Measurements from ENCODE around the gene PLEKHA1.

The PLEKHA1 gene

DNA sequence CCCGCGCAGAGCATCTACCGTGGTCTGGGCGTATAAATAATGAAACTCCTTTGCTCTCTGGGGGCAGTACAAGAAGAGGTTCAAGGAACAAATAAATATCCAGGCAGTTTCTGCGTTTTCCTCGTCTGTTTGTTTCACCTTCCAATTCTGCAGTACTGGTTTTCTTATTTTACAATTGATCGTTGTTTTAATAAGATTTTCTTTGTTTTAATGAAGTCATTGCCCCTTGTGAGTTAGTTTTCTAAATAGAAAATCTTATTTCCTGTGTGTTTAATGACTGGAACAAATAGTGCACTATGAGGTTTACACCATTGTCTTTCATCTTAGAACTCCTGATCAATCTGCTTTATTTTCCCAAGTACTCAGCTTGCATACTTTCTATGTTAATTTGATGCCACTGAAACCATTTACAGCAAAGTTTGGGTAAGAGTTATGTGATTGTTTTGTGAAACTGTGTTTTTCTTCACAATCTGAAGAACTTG is 1.2 kb downstream of the PLEKHA1 start:
- in situ Hi-C loops (cut with MboI; ENCODE audit: low sequenced_read_pairs), result no loop called here

DNA sequence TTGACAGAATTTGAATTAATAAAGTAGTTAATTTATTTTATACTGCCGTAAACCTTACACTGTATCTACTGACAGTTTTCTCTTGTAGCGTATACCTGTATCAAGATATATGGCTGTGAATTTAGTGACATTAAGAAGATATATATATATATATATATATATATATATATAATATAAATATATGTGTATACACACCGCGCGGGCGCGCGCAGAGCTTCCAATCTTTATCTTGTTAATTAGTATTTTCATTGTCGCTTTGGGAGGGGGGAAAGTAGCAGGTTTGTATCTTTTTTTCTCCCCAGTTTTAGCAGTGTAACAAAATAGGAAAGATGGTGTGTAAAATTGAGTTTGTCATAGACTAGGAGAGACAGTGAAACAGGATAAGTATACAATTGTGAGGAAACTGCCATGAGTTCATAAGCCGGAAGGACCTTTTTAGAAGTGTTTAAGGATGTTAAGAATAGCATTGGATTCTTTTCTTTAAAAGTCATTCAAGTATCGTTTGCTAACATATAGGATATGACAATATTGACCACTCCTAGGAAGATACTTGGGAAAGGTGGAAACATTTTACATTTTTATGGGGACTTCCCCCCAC is 2.0 kb downstream of the PLEKHA1 start:
- in situ Hi-C loops (cut with MboI; ENCODE audit: low sequenced_read_pairs), result no loop called here

DNA sequence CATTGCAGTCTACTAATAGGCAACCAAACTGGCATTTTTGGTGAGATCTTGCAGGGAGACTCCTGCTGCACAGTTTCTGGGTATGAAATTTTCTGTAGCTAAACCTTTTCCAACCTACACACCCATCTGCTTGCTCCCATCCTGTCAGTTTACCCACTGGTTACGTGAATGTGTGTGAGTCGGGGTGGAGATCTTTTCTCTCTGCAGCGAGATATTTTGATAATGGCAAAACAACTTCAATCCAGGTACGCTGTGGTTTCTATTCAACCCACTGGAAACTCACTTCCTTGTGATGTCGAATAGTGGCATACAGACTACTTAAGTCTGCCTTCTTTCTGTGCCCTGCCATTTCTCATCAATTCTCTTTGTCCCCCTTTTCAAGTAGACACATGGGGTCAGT is 4.5 kb downstream of the PLEKHA1 start:
- in situ Hi-C loops (cut with MboI; ENCODE audit: low sequenced_read_pairs), result no loop called here

DNA sequence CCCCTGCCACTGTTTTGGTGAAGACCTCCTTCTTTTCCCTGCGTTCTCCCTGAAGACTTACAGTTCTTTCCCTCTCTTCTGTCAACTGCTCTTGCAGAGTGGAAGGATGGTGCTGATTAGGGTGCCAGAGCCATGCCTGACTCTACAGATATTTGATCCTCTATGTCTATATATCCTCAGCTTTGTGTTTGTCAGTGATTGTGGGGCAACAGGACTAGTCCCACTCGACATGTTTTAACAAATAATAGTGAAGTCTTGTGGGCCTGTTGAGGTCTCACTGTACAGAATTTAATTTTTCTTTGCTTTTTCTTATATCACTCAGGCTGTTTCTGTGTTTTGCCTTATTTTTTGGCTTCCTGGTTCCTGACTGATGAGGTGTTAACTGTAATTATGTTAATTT is 5.0 kb downstream of the PLEKHA1 start:
- in situ Hi-C loops (cut with MboI; ENCODE audit: low sequenced_read_pairs), result no loop called here

DNA sequence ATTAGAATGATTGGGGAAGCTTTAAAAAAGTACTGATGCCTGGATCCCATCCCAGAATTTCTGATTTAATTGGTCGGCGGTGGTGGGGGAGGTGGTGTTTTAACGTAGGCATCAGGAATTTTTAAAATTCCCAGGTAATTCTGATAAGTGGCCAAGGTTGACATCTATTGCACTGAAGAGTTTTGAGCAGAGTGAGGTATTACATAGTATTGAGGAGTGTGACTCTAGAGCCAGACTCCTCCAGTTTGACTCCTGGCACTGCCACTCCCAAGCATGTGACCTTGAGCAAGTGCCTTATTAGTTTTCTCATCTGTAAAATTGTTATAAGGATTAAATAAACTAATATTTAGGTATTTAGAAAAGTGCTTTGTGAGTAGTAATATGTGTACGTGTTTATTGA is 6.2 kb downstream of the PLEKHA1 start:
- in situ Hi-C loops (cut with MboI; ENCODE audit: low sequenced_read_pairs), result no loop called here

DNA sequence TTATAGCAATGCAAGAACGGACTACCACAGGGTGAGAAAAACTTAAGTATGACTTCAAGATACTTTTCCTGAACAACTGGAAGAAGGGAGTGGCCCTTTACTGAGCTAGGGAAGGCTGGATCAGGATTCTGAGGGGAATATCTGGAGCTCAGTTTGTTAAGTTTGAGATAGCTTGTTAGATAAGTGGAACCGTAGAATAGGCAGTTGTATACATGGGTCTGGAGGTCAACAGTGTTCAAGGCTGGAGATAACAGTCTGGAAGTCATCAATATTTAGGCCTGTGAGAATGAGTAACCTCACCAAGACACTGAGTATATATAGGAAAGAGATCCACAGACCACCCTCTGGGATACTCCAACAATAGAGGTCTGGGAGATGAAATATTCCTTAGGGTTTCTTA is 7.2 kb downstream of the PLEKHA1 start:
- in situ Hi-C loops (cut with MboI; ENCODE audit: low sequenced_read_pairs), result no loop called here

DNA sequence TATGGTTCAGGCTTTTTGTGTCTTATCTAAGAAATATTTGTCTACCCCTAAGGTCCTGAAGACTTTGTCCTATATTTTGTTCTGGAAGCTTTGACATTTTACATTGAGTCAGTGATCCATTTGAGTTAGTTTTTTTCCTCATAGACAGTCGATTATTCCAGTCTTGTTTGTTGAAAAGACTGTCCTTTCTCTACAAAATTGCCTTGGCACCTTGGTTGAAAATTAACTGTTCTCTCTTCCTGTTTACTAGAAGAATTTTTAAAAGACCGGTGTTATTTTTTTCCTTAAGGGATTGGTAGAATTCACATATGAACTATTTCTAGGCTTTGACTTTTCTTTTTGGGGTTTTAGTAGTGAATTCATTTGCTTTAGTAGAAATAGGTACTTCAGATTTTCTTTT is 12.0 kb downstream of the PLEKHA1 start:
- in situ Hi-C loops (cut with MboI; ENCODE audit: low sequenced_read_pairs), result no loop called here

DNA sequence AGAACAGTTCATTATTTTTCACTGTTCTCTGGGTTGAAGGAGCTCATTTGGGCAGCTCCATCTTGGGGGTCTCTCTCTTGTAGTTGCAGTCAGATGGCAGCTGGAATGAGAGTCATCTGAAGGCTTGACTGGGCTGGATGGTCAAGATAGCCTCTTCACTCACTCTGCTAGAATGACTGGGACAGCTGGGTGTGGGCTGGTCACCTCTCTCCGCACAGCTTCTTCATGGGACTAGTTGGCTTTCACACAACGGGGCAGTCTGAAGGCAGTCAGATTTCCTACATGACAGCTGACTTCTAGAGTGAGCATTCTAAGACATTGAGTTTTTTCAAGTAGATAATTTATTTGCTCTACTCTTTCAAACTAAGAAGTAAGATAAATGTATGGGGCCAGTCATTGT is 13.1 kb downstream of the PLEKHA1 start:
- in situ Hi-C loops (cut with MboI; ENCODE audit: low sequenced_read_pairs), result no loop called here

DNA sequence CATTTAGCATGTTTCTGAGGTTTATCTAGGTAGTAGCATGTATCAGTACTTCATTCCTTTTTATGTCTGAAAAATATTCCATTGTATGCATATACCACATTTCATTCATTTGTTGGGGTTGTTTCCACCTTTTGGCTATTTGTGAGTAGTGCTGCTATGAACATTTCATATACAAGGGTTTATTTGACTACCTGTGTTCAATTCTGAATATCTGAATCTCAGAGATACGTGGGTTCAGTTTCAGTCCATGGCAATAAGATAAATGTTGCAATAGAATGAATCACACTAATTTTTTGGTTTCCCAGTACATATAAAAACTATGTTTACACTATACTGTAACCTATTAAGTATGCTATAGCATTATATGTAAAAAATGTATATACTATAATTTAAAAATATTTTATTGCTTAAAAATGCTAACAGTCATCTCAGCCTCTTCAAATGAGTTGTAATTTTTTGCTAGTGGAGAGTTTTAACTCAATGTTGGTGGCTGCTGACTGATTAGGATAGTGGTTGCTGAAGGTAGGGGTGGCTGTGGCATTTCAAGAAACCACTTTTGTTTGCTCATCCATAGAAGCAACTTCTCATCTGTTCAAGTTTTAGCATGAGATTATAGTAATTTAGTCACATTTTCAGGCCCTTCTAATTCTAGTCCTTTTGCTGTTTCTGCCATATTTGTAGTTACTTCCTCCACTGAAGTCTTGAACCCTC is 13.9 kb downstream of the PLEKHA1 start:
- in situ Hi-C loops (cut with MboI; ENCODE audit: low sequenced_read_pairs), result no loop called here

DNA sequence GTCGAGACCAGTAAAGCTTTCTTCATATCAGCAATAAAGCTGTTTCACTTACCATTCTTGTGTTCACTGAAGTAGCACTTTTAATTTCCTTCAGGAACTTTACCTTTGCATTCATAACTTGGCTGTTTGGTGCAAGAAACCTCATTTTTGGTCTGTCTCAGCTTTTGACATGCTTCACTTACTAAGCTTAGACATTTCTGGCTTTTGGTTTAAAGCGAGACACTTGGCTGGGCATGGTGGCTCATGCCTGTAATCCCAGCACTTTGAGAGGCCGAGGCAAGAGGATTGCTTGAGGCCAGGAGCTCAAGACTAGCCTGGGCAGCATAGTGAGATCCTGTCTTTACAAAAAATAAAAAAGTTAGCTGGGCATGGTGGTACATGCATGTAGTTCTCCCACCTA is 15.8 kb downstream of the PLEKHA1 start:
- in situ Hi-C loops (cut with MboI; ENCODE audit: low sequenced_read_pairs), result no loop called here

DNA sequence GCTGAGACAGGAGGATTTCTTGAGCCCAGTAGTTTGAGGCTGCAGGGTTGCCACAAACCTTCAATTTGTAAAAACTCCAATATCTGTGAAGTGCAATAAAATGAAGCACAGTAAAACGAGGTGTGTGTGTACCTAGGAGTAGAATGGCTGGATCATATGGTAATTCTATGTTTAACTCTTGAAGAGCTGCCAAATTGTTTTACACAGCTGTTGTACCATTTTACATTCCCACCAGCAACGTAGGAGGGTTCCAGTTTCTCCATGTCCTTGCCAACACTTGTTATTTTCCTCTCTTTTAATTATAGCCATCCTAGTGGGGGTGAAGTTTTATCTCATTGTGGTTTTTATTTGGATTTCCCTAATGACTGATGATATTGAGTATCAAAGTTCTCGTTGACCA is 16.2 kb downstream of the PLEKHA1 start:
- in situ Hi-C loops (cut with MboI; ENCODE audit: low sequenced_read_pairs), result no loop called here

DNA sequence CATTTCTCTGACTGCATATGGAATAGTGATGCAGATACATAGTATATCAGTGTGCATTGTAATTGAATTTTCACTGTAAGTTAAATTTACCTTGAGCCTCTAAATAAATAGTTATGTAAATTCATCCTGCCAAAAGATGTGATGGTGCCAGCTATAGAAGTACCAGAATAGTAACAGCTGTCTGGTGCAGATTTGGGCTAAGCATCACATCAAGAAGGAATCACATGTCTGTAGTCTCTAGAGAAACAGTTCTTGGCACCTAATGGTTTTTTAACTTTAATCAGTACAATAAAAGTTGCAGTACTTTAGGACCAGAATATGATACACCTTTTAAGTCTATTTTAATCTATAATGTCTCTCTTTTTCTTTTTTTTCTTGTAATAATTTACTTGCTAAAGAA is 17.4 kb downstream of the PLEKHA1 start:
- in situ Hi-C loops (cut with MboI; ENCODE audit: low sequenced_read_pairs), result no loop called here

DNA sequence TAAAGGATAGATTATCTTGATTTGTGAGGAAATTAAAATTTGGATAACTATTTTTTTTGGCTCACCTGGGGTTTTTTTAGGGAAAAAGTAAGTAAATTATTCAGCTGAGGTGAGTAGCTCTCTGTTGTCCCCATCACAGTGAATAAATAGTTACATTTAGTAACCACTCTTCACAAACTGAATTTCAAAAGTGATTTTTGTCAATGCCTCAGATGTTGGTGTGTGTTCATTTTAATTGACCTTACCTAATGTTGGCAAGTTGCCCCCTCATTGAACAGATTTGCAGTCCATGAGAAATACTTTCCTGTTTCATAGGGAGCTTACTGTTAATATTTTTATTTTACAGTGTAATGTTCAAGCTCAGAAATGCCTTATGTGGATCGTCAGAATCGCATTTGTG is 18.3 kb downstream of the PLEKHA1 start:
- in situ Hi-C loops (cut with MboI; ENCODE audit: low sequenced_read_pairs), result no loop called here

DNA sequence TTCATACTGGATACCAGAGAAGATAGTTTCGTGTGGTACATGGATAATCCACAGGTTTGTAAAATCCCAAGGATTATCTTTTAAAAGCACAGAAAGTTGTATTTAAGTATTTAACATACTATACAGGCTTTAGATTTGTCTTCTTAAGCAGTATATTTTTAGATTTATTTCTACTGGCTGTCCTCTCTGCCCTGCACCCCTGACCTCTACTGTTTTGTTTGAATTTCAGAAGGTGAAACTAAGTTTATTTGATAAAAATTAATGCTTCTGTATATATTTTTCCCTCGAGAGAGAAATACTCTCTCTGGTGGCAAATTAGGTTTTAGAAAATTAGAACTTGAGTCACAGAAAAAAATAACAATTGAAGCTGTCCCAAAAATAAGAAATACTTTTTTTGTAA is 18.8 kb downstream of the PLEKHA1 start:
- in situ Hi-C loops (cut with MboI; ENCODE audit: low sequenced_read_pairs), result no loop called here

DNA sequence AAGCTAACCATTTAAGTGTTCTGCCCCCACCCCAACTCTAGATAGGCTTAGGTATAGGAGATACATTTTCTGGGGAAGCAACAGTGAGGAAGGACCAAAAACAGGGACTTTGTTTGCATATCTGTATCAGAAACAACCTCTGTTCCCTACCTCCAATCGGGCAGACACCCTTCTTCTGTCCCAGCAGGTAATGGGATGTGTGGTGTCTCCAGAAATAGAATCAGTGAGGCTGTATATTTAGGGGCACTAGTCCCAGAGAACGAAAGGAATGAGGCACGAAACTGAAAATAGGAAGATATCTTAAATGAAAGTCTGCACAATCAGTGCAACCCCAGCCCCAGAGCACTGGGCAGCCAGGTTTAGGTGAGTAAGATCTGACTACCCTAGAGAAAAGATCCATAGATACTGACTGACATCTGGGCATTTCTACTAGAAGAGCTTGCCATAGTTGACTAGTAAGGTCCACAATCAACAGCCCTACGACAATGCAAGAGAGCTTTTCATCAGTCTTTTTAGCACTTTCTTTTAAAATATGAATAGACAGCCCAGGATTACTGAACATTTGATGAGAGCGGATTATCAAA is 28.1 kb downstream of the PLEKHA1 start:
- in situ Hi-C loops (cut with MboI; ENCODE audit: low sequenced_read_pairs), result no loop called here

DNA sequence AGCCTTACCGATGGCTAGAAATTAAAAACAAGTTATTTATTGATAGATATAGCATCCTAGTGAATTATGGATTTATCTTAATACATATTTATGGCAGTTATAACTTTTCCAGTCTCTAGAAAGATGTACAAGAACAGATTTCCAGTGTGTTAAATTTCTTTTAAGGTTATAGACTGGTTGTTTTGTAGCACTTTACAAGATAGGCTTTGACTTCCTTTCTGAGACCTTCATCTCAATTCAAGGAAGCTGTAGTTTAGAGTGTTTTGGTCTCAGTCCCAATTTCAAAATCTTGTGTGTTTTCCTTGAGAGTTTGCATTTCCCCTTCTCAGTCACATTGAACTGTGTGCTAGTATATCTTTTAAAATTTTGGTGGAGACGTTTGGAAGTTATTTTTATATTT is 30.1 kb downstream of the PLEKHA1 start:
- in situ Hi-C loops (cut with MboI; ENCODE audit: low sequenced_read_pairs), result no loop called here

DNA sequence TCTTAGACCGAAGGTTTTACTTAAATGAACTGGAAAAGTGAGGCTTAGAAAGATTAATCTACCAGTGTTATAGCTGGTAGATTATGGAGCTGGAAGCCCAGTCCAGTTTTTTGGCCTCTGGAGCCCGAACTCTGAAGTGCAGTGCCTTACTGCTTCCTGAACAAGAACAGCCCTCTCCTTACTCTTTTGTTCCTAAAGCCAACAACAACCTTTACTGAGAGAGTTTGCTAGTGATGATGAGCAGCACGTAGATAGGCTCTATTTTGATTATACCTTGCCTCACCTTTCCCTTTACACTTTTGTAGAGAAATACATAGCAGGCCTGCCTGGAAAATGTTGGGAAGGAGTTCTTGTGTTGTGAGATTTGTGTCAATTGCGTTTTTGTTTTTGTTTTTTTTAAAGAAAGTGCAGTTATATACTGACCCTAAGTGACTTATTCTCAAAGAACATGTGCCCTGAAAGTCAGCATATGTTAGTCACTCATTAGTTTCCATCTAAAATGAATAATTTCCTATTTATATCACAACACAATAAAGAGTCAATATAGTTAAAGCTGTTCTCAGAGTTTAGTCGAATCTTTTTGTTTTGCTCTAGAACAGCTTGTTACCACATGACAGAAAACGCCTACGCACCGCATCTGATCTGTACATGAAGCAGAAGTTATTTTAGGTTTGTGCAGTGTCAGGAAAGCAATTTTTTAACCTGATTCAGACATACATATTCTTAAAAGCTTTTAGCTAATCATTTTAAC is 33.0 kb downstream of the PLEKHA1 start:
- in situ Hi-C loops (cut with MboI; ENCODE audit: low sequenced_read_pairs), result no loop called here

DNA sequence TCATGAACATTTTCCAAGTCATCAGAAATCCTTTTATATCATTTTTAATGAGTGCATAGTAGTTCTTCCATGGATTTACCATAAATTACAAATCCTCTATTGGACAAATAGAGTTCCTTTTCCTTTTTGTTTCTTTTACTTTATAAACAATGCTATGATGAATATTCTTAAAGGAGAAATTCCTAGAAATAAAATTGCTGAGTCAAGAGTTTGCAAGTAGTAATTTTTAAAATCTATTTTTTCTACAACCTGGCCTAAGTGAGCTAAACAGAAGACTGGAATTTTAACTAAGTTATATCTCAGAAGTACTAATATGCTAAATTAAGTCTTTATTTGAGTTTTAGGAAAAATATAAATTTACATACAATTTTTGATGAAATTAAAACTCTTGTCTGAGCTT is 38.8 kb downstream of the PLEKHA1 start:
- in situ Hi-C loops (cut with MboI; ENCODE audit: low sequenced_read_pairs), result no loop called here

DNA sequence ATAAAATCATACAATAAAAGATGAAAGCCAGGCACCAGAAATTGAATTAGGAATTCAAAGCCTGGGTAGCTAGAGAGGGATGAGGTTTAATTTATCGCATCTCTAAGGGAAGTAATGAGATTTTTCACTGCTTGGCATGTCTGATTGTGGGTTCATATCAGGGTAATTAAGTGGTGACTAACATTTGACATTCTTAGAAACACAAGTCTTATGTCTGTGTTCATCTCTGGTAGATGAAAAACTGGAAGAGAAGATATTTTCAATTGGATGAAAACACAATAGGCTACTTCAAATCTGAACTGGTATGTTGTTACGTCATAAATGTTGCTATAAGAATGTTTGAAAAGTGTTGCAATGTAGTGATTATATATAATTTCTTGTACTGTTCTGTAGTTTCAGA is 43.2 kb downstream of the PLEKHA1 start:
- in situ Hi-C loops (cut with MboI; ENCODE audit: low sequenced_read_pairs), result no loop called here

DNA sequence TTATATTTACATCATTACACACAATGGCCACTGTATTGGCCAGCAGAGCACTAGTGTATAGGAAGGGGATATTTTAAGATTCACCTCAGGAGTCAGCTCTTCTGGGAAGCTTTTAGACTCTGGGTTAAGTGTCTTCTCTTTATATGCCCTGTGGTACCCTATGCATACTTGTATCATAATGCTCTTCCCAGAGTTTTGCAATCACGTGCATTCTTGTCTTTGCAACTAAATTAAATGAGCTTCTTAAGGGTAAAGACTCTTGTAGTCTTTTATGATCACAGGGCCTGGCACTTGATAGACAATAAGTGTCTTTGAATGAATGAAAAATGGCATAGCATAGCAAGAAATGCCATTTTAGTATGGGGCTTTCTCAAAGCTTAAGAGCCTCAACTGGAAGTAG is 44.5 kb downstream of the PLEKHA1 start:
- in situ Hi-C loops (cut with MboI; ENCODE audit: low sequenced_read_pairs), result no loop called here

DNA sequence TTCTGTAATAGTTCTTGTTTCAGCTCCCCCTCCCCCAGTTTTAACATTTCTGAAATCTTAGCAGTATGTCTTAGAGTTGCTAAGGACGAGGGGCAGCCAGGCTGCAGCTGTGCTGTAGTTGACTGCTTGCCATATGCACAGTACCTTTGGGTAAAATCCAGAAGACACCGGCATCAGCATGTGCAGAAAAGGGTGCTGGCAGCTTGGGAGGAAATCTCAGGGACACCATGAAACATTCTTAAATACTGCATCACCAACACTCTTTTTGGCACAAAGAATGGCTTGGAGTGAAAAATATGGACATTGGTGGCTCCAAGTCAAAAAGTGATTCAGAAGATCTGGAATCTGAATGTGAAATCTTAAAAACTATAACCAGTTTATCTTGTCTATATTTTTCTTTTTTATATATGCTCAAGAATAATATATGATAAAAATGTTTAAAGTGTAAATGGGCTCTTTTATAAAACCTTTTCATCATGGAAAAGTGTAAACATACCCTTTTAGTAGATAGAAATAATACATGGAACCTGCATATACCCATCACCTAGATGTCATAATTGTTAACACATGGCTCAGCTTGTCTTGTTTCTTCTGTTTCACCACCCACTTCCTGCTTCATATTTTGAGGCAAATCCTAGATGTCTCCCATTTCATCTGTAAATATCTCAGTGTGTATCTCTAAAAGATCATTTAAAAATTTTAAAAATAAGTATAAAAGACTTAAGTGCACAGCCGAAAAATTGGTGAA is 45.5 kb downstream of the PLEKHA1 start:
- in situ Hi-C loops (cut with MboI; ENCODE audit: low sequenced_read_pairs), result no loop called here

Data from HL-60/S4 (cell line).